Measurements from ENCODE around the gene ATG101. TPM values are rescaled to one million over a fixed set of nuclear protein-coding genes. Genes with fewer than 3 reads are reported as not detected.

Gene ATG101
- total and polyA plus RNA-seq, 4 experiments from 2014 or later: 22.2 to 27.1 (median 25.7) TPM

DNA sequence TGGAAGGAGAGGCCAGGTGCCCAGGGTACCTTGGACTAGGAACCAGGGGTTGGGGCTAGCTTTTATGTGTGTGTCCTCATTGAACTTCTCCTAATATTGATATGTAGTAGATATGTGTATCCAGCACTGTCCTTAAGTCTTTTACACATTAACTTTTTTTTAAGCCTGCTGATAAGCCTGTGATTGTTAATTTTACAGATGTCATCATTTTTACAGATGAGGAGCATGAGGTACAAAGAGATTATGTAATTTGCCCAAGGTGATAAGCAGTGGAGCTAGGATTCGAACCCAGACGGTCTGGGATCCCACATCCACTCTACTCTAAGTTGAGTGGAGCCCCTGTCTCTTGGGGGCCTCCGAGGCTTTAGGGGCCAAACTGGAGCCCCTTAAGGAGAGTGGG, 28.7 kb upstream of the ATG101 start:
- Histone ChIP-seq H3K27ac (ENCODE audit: low read depth, low read length) (no peak overlapping the region), H3K27me3 (ENCODE audit: insufficient read depth, low read length) (no peaks in the 10 kb centered on the region), H3K9me3 (ENCODE audit: control insufficient read depth in 1 of 2, low read length in 2 of 2) (no peaks in the 10 kb centered on the region), H3K4me1 (ENCODE audit: insufficient read depth, low read length) (peaks cover 27% of the 10 kb centered on the region), H3K36me3 (ENCODE audit: insufficient read depth, low read length) (no peaks in the 10 kb centered on the region), H3K4me3 (ENCODE audit: low read length in 2 of 2) (no peak overlapping the region)
- peaks cover 9 to 50% (median 25%) of the 10 kb centered on the region in 4 donors for H3K4me1 Mint-ChIP-seq
- H3K4me3 Mint-ChIP-seq: no peak overlapping the region
- H3K9me3 Mint-ChIP-seq: no peaks in the 10 kb centered on the region
- ChIA-PET CTCF (ENCODE audit: partially characterized antibody) (interaction anchor here (0.9 to 11.2 kb wide), 3 partner anchors 10 to 60 kb away, joined by 3 to 89 read pairs (median 3); partner anchors contain the start of gene NR4A1), POLR2A (ENCODE audit: partially characterized antibody) (interaction anchor here (1.0 kb wide), 1 partner anchor 29 kb away, joined by 3 read pairs; the partner anchor contains the start of gene ATG101)
- no peaks in the 10 kb centered on the region for H3K27me3 Mint-ChIP-seq
- H3K27ac Mint-ChIP-seq: peak overlapping the region in 4 of 7 donors; percentile 60 to 90 (median 70)
- intact Hi-C loops (cut with micrococcal nuclease): no loop called here
- DNase-seq: no peak
- H3K36me3 Mint-ChIP-seq: no peaks in the 10 kb centered on the region

DNA sequence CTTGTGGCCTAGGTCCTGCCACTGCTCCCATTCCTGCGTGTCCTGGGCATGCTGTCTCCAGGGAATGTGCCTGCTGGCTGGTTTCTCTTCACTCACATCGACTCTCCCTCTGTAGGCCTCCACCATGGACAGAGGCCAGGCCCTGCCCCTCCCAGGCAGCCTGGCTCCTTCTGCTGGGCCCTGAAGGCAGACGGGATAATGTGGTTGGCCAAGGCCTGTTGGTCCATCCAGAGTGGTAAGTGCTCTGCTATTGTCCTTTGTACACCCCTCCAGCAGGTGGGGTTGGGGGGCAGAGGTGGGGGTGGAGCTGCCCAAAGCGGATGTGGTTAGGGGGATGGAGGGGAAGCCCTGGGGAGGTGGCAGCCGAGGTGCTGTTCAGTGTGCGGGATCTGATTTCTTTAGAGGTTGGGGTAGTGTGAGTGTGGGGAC, 28.1 kb upstream of the ATG101 start:
- H3K4me3 Mint-ChIP-seq: peak overlapping the region in 3 of 8 donors; percentile 57 to 74 (median 66)
- peak overlapping the region in 6 of 7 donors; percentile 73 to 91 (median 88) for H3K27ac Mint-ChIP-seq
- H3K27ac ChIP-seq (ENCODE audit: low read depth, low read length): no peak overlapping the region
- DNase-seq: no peak
- no peaks in the 10 kb centered on the region for H3K27me3 ChIP-seq (ENCODE audit: insufficient read depth, low read length)
- no peaks in the 10 kb centered on the region for H3K9me3 Mint-ChIP-seq
- no peak overlapping the region for H3K4me3 ChIP-seq (ENCODE audit: low read length in 2 of 2)
- no peaks in the 10 kb centered on the region for H3K36me3 Mint-ChIP-seq
- H3K36me3 ChIP-seq (ENCODE audit: insufficient read depth, low read length): no peaks in the 10 kb centered on the region
- H3K4me1 Mint-ChIP-seq: peaks cover 9 to 43% (median 22%) of the 10 kb centered on the region in 4 donors
- ChIA-PET CTCF (ENCODE audit: partially characterized antibody) (interaction anchor here (0.9 to 11.2 kb wide), 2 partner anchors 9 to 17 kb away, joined by 3 to 89 read pairs; partner anchors contain the start of gene NR4A1), POLR2A (ENCODE audit: partially characterized antibody) (interaction anchor here (1.0 kb wide), 1 partner anchor 28 kb away, joined by 3 read pairs; the partner anchor contains the start of gene ATG101)
- intact Hi-C loops (cut with micrococcal nuclease): no loop called here
- no peaks in the 10 kb centered on the region for H3K27me3 Mint-ChIP-seq
- peaks cover 21% of the 10 kb centered on the region for H3K4me1 ChIP-seq (ENCODE audit: insufficient read depth, low read length)
- no peaks in the 10 kb centered on the region for H3K9me3 ChIP-seq (ENCODE audit: control insufficient read depth in 1 of 2, low read length in 2 of 2)

DNA sequence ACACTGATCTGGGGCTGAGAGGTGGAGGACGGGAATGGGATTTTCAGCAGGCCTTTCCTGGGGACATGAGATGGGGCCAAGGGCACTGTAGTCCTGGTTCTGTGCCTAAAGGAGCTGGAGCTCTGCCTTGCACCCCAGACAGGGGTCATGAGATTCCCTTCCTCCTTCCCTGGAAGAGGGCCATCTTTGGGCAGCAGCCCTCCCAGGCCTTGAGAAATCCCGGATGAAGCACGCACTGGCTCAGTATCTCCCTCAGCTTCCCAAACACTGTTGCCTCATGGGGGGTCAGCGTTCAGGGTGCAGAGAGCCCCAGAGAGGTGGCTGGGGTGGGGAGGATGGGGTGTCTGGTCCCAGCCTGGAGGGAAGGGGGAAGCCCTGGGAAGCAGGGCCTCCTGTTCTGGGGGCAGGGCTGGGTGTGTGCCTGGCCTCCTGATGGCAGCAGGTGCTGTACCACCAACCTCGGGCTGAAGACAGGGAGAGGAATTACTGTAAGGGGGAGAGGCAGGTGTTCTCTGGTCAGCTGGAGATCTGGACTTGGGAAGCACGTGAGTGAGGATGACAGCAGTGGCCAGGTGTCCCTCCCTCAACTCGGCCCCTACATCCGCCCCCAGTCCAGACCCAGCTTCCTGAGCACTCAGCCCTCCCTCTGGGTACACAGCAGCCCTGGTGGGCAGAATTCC, 26.9 kb upstream of the ATG101 start:
- ChIA-PET CTCF (ENCODE audit: partially characterized antibody) (interaction anchor here (1.4 to 11.2 kb wide), 3 partner anchors 10 to 24 kb away, joined by 4 to 89 read pairs (median 5); no protein-coding TSS in a partner anchor), POLR2A (ENCODE audit: partially characterized antibody) (interaction anchor here (1.6 kb wide), 1 partner anchor 27 kb away, joined by 3 read pairs; the partner anchor contains the start of gene ATG101)
- Mint-ChIP-seq H3K4me1 (peaks cover 9 to 42% (median 20%) of the 10 kb centered on the region in 4 donors), H3K4me3 (no peak overlapping the region), H3K36me3 (no peaks in the 10 kb centered on the region), H3K9me3 (no peaks in the 10 kb centered on the region), H3K27ac (peak overlapping the region in 2 of 7 donors; percentile 8 to 68), H3K27me3 (no peaks in the 10 kb centered on the region)
- H3K9me3 ChIP-seq (ENCODE audit: control insufficient read depth in 1 of 2, low read length in 2 of 2): no peaks in the 10 kb centered on the region
- H3K4me1 ChIP-seq (ENCODE audit: insufficient read depth, low read length): peaks cover 16% of the 10 kb centered on the region
- intact Hi-C loops (cut with micrococcal nuclease): no loop called here
- H3K27me3 ChIP-seq (ENCODE audit: insufficient read depth, low read length): no peaks in the 10 kb centered on the region
- DNase-seq: no peak
- H3K27ac ChIP-seq (ENCODE audit: low read depth, low read length): no peak overlapping the region
- H3K36me3 ChIP-seq (ENCODE audit: insufficient read depth, low read length): no peaks in the 10 kb centered on the region
- H3K4me3 ChIP-seq (ENCODE audit: low read length in 2 of 2): no peak overlapping the region

DNA sequence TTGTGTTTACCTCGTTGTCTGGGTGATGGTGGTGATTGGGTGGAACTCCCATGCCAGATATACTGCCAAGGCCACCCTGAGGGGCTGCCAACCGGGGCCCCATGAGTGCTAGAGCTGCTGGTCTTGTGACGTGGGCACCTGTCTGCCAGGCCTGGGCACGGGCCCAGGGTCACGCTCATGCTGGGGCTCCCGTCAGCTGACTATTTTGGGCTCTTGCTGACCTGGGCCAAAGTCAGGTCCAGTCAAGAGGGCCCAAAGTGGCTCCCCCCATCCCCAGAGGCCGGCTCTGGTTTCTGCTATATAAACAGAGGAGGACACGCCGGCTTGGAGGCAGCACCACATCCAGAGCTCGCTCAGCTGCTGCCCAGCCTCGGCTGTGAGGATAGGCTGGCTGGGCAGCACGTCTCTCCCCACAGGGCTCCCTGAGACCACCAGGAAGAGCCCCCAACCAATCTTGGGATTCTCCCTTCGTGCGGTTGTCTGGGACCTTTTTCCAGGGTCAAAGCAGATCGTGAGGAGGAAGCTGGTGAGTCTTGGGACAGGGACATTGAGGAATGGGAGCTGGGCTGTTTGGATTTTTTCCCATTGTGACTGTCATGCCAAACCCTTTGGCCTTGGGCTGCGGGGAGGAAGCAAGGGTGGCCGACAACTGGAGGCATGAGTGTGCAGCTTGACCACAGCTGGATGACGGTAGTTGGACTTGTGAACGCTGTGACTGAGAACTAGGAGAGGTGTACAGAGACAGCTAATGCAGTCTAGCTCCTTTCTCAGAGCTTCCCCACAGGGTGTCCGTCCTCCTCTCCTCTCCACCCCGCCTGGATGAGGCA, 26.2 kb upstream of the ATG101 start:
- no peak for DNase-seq
- Mint-ChIP-seq H3K36me3 (no peaks in the 10 kb centered on the region), H3K9me3 (no peaks in the 10 kb centered on the region), H3K27ac (peak overlapping the region in 1 of 7 donors; percentile 76), H3K27me3 (no peaks in the 10 kb centered on the region), H3K4me1 (peaks cover 9 to 37% (median 15%) of the 10 kb centered on the region in 4 donors), H3K4me3 (no peak overlapping the region)
- ChIA-PET CTCF (ENCODE audit: partially characterized antibody) (interaction anchor here (0.7 to 11.2 kb wide), 5 partner anchors 11 to 77 kb away, joined by 3 to 89 read pairs (median 4); no protein-coding TSS in a partner anchor), POLR2A (ENCODE audit: partially characterized antibody) (interaction anchor here (1.6 kb wide), 1 partner anchor 27 kb away, joined by 3 read pairs; the partner anchor contains the start of gene ATG101)
- no peak overlapping the region for H3K4me3 ChIP-seq (ENCODE audit: low read length in 2 of 2)
- H3K27ac ChIP-seq (ENCODE audit: low read depth, low read length): no peak overlapping the region
- H3K36me3 ChIP-seq (ENCODE audit: insufficient read depth, low read length): no peaks in the 10 kb centered on the region
- intact Hi-C loops (cut with micrococcal nuclease): no loop called here
- H3K9me3 ChIP-seq (ENCODE audit: control insufficient read depth in 1 of 2, low read length in 2 of 2): no peaks in the 10 kb centered on the region
- no peaks in the 10 kb centered on the region for H3K27me3 ChIP-seq (ENCODE audit: insufficient read depth, low read length)
- peaks cover 16% of the 10 kb centered on the region for H3K4me1 ChIP-seq (ENCODE audit: insufficient read depth, low read length)

DNA sequence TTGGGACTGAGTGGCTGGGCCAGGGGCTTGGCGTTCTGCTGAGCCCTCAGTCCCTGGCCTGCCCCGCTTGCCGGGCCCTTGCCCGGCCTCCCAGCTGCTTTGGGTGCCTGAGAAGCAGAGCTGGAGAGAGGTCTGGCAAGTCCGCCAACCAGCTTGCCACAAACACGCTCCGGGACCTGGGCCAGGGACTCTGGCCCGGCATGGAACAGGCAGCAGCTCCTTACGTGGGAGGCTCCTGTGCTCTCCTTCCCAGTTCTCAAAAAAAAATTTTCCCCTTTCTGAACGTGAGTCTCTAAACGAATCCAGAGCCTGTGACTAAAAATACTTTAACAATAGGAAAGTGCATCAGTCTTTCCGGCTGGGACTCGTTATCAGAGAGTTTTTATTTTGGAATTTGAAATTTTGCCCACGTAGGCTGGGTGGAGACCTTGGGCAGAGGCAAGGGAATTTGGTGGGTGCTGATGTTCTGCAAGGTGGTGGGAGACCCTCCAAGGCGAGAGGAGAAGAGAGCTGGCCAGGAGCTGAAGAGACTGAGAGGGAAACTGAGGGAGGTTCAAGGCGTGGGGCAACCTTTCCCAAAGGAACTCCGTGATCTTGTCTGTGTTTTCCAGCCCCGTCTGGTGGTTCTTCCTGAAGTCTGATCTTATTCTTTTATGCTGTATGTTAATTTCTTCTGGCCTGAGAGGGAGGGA, 25.3 kb upstream of the ATG101 start:
- no peak overlapping the region for H3K27ac Mint-ChIP-seq
- ChIA-PET POLR2A (ENCODE audit: partially characterized antibody) (interaction anchor here (1.6 kb wide), 1 partner anchor 26 kb away, joined by 3 read pairs; the partner anchor contains the start of gene ATG101), CTCF (ENCODE audit: partially characterized antibody) (interaction anchor here (1.4 to 11.2 kb wide), 3 partner anchors 11 to 40 kb away, joined by 3 to 89 read pairs (median 5); no protein-coding TSS in a partner anchor)

DNA sequence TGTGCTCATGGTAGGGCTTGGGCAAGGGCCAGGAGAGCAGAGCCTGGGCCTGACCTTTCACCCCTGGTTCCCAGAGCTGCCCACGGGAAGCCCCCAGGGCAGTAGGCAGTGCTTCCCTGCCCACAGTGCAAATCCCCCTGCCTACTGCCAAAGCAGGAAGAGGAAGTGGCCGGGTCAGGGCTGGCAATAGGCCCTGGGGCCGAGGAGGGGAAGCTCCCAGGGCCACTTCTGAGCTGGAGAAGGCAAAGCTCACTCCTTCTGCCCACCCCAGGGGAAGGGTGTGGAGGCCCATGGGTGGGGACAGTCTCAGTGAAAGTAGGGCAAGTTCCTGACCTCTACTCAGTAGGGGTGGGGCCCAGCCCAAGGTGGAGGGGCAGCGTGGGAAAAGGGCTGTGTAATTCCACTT, 24.0 kb upstream of the ATG101 start:
- Mint-ChIP-seq H3K4me3 (no peak overlapping the region), H3K4me1 (peaks cover 16 to 36% (median 26%) of the 10 kb centered on the region in 4 donors), H3K9me3 (no peaks in the 10 kb centered on the region), H3K27me3 (no peaks in the 10 kb centered on the region), H3K36me3 (no peaks in the 10 kb centered on the region), H3K27ac (no peak overlapping the region)
- no peaks in the 10 kb centered on the region for H3K27me3 ChIP-seq (ENCODE audit: insufficient read depth, low read length)
- intact Hi-C loops (cut with micrococcal nuclease): no loop called here
- POLR2A ChIA-PET (ENCODE audit: partially characterized antibody): no interaction called here
- no peaks in the 10 kb centered on the region for H3K9me3 ChIP-seq (ENCODE audit: control insufficient read depth in 1 of 2, low read length in 2 of 2)
- CTCF ChIA-PET (ENCODE audit: partially characterized antibody): interaction anchor here (1.3 to 11.2 kb wide), 2 partner anchors 21 to 23 kb away, joined by 3 to 89 read pairs; no protein-coding TSS in a partner anchor
- DNase-seq: no peak
- no peak overlapping the region for H3K27ac ChIP-seq (ENCODE audit: low read depth, low read length)
- no peak overlapping the region for H3K4me3 ChIP-seq (ENCODE audit: low read length in 2 of 2)
- H3K36me3 ChIP-seq (ENCODE audit: insufficient read depth, low read length): no peaks in the 10 kb centered on the region
- H3K4me1 ChIP-seq (ENCODE audit: insufficient read depth, low read length): peaks cover 28% of the 10 kb centered on the region

More for the DNA sequence above, 25.3 kb upstream of the ATG101 start:
- H3K4me1 Mint-ChIP-seq: peaks cover 11 to 34% (median 17%) of the 10 kb centered on the region in 4 donors
- no peaks in the 10 kb centered on the region for H3K27me3 ChIP-seq (ENCODE audit: insufficient read depth, low read length)
- H3K9me3 Mint-ChIP-seq: no peaks in the 10 kb centered on the region
- no peak for DNase-seq
- peaks cover 16% of the 10 kb centered on the region for H3K4me1 ChIP-seq (ENCODE audit: insufficient read depth, low read length)
- intact Hi-C loops (cut with micrococcal nuclease): no loop called here
- H3K27me3 Mint-ChIP-seq: no peaks in the 10 kb centered on the region
- H3K27ac ChIP-seq (ENCODE audit: low read depth, low read length): no peak overlapping the region
- H3K36me3 ChIP-seq (ENCODE audit: insufficient read depth, low read length): no peaks in the 10 kb centered on the region
- no peak overlapping the region for H3K4me3 Mint-ChIP-seq
- H3K9me3 ChIP-seq (ENCODE audit: control insufficient read depth in 1 of 2, low read length in 2 of 2): no peaks in the 10 kb centered on the region
- H3K36me3 Mint-ChIP-seq: no peaks in the 10 kb centered on the region
- H3K4me3 ChIP-seq (ENCODE audit: low read length in 2 of 2): no peak overlapping the region

Data from CD4-positive, alpha-beta memory T cell (primary cell).